Glomerular endothelial cell (primary cell): ENCODE results near the gene XYLT1. TPM values are rescaled to one million over a fixed set of nuclear protein-coding genes. Genes with fewer than 3 reads are reported as not detected.
"Not testable (repeated sequence)": the region's sequence is repeated elsewhere in the genome, so short reads cannot be mapped to it uniquely, and the experiment has no call there.

ENCODE experiments used
- DNase-seq: peaks from one replicate; pipeline ENCODE4 v3.0.0-alpha.2; 2011; ENCODE audit warnings: low read depth, low spot score; ENCODE audit errors: extremely low read depth
- total RNA-seq: library from RNA; depleted of rRNA; stranded (reverse); fragments of >200 nt; gene quantifications from 2 replicates; pipeline ENCODE4 v1.2.3, GENCODE V29; 2015

Gene XYLT1
- total RNA-seq, 1 donor from 2014 or later = 6.0 TPM

DNA sequence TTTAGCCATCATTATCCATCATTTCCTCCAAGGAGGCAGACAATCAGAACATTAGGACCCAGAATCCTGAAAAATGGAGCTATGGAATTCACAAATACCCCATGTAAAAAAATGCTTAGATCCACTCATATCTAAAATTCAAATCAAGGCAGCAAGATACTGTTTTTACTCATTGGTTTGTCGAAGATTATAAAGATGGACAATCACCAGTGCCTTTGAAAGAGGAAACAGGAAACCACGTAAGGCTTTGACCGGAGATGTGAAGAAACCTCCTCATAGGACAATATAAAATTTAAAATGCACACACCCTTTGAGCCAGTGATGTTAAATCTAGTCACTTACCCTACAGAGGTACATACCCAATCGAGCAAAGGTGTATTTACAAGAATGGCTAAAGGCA is 130.0 kb downstream of the XYLT1 start:
- DNase-seq = no peak

DNA sequence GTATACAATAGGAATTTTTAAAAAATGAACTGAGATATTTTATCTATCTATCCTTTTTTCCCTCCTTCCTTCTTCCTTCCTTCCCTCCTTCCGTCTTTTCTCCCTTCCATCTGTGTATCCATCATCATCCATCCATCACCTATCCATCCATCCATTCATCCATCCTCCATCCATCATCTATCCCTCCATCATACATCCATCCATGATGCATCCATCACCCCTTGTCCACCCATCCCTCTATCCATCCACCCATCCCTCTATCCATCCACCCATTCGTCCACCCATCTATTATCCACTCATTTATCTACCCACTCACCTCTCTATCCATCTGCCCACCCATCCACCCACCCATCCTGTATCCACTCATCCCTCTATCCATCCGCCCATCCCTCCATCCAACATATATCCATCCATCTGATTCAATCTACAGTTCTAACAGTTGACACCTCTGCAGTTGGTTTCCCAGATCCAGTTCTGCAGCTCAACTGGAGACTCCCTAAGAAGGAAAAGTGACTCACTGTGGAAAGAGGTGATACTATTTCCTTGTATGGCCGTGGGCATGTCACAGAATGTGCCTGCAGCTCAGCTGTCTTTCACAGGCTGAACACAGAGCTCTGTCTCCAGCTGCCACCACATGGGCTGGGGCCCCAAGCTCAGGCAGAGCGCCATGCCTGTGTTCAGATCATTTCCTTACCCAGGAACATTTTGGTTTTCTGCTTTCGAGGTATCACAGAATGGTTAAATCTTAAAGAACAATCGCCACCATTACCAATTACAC is 130.8 kb downstream of the XYLT1 start:
- no peak for DNase-seq

DNA sequence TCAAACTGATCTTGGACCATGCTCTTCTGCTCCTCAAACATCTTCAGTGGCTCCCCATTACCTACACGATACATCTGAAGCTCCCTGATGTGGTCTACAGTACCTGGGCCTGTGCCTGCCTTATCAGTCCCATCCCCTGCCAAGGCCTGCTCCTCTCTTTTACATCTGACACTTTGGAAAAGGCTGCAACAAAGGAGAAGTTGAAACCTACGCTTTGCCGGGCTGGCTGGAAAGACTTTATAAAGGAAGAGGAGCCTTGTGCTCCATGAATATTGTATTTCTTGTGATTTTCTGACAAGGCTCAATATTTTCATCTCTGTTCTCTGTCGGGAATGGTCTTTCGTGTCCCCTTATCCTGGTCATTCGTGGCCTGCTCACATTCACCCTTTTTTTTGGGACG is 132.5 kb downstream of the XYLT1 start:
- DNase-seq = no peak

DNA sequence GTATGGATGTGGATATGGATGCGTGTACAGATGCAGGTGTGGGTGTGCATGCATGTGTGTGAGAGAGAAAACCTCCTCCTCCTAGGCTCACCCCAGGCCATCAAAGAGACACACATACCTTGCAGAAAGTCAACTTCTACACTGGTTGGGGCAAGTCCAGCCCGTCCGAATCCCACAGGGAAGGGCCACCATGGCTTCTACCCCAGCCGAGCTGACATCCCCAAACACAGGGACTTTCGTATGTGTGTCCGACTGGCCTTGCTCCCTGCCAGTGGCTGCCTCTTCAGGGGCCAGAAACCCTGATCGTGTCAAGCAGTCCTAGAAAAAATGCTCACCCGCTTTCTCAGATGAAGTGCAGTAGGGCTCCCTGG is 134.2 kb downstream of the XYLT1 start:
- DNase-seq = no peak

DNA sequence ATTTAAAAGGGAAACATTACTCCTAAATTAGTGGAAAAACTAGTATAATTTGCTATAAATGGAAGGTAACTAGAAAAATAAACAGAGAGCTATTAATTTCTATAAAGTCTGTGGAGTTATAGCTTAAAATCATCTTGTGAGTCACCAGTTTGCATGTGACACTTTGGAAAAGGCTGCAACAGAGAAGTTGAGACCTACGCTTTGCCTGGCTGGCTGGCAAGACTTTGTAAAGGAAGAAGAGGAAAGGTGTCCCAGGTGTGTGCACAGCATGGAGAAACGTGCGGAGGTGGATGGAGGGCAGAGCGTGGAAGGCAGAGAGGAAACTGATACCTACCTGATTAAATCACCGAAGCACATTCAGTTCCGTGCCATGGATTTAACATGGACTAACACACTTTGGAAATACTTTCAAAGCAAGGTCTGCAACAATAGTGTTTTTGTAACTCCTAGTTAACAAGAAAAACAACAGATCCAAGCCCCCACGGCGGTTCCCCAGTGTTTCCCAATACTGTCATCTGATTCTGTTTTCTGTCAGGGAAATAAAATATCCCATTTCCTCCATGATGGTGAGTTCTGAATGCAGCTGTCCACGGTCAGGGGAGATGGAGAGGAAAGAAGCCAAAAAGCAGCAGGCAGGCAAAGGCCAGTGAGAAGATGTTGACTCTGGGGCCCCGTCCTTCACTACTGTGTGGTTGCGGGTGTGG is 134.8 kb downstream of the XYLT1 start:
- no peak for DNase-seq

DNA sequence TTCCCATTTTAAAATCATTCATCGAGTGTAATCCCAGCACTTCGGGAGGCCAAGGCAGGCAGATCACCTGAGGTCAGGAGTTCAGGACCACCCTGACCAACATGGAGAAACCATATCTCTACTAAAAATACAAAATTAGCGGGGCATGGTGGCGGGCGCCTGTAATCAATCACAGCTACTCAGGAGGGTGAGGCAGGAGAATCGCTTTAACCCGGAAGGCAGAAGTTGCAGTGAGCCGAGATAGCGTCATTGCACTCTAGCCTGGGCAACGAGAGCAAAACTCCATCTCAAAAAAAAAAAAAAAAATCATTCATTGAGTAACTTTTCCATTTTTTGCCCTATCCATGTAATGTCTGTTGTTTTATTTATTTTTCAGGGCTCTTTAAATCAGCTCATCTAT is 135.4 kb downstream of the XYLT1 start:
- not testable (repeated sequence) for DNase-seq

DNA sequence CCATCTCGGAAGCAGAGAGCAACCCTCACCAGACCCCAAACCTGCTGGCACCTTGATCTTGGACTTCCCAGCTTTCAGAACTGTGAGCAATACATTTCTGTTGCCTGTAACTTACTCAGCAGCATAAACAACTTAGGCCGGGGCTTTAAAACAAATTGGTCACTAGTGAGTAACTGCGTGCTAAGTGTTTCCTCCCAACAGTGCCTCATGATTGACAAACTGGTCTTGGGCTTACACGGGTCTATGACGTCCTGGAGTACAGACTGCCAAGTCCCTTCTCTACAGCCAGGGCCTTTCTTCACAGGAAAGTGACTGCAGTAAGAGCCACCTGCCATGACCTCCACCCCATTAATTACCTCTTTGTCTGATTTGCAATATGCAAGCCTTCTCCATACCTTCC is 136.7 kb downstream of the XYLT1 start:
- DNase-seq = no peak

GRCh38 chr16:17333229-17333628 is 137.5 kb downstream of the XYLT1 start:
- DNase-seq = no peak

DNA sequence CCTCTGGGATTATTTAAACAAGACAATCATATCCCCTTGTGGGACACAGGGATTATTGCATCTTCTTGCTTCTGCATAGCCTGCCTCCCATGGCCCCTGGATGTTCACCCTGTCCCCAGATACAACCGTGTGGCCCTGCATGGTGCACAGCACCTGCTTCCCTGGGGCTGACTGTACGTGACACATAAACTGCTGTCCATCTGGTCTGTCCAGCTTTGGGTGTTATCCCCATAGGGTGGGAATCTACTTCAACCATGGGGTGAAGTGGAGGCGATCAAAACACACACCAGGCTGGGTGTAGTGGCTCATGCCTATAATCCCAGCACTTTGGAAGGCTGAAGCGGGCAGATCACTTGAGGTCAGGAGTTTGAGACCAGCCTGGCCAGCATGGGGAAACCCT is 138.8 kb downstream of the XYLT1 start:
- DNase-seq = no peak

- DNase-seq = no peak
These were observed 139.6 kb downstream of the XYLT1 start for GRCh38 chr16:17331071-17331607.

GRCh38 chr16:17330044-17330443 is 140.7 kb downstream of the XYLT1 start:
- DNase-seq = no peak

- no peak for DNase-seq
These were observed 141.4 kb downstream of the XYLT1 start for GRCh38 chr16:17329391-17329790.

- DNase-seq = no peak
These were observed 141.8 kb downstream of the XYLT1 start for GRCh38 chr16:17328932-17329331.

DNA sequence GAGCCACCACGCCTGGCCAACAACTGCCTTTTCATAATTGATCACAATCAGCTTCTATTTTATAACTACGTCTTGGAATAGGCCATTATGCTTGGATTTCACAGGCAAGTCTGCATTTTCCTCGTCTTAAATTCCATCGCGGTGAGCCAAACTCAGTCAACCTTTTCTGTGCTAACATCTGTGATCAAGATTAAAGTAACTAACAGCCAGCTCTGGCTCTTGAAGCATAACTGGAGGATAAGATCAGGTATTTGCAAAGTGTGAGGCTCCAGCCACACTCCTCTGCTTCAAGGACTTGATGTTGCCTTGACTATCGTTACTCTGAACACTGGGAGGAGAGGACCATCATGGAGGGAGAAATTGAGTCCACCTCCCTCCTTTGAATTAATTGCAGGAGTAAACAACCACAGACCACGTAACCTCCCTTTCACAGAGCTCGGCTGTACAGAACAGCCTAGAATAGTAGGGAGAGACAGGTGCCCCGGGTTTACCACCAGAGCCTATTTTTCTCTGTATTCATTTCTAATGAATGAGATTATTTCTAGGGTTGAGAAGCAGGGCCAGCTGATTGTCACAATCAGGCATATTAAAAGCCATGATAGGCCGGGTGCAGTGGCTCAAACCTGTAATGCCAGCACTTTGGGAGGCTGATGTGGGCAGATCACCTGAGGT is 143.0 kb downstream of the XYLT1 start:
- no peak for DNase-seq

GRCh38 chr16:17325476-17326143 is 145.2 kb downstream of the XYLT1 start:
- DNase-seq = no peak

DNA sequence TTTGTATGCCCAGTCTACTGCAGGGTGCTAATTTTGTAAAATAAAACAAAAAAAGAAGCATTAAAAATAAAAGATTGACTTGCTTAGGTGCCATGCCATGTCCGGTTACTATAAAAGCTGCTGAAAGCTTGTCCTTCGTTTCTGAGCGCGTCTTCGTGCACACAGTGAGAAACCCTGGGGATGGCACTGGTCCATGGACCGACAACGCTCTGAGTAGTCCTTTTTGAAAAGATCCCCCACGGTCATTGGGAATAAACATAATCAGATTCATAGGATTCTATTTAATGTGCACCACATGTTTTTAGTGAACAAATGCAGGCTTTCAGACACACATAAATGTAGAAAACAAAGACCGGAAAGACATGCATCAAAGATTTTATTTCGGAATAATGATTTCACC is 146.3 kb downstream of the XYLT1 start:
- DNase-seq = no peak

GRCh38 chr16:17323171-17323570 is 147.6 kb downstream of the XYLT1 start:
- no peak for DNase-seq

DNA sequence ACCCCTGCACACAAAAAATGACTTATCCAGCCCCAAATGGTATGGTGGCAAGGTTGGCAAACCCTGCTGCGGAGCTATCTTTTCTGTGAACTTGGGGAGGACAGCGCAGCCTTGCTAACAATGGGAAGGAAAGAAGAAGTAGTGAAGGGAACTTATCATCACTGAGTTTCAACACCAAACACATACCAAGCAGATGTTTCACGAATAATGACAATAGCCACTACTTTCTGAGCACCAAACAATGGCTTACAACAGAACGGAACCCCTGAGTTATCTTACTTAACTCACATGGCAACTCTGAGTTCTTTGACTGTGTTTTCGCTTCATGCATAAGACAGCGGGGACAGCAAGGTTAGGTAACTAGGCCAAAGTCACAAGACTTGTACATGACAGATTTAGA is 148.9 kb downstream of the XYLT1 start:
- no peak for DNase-seq

DNA sequence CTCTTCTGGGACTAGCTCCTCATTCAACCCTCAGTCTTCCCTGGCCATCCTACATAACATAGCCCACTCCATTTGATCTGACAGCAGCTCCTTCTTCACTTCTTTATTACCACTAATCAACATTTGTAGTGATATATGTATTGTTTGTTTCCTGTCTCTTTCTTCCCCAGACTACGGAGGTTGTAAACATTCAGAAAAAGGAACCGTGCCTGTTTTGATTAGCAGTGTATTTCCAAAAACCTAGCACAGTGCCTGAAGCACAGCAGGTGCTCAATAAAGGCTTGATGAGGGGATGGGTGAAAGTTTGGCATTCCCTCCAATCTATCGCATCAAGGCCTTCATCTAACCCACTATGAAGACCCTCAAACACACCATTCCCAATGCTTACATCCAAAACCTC is 150.8 kb downstream of the XYLT1 start:
- DNase-seq = no peak

DNA sequence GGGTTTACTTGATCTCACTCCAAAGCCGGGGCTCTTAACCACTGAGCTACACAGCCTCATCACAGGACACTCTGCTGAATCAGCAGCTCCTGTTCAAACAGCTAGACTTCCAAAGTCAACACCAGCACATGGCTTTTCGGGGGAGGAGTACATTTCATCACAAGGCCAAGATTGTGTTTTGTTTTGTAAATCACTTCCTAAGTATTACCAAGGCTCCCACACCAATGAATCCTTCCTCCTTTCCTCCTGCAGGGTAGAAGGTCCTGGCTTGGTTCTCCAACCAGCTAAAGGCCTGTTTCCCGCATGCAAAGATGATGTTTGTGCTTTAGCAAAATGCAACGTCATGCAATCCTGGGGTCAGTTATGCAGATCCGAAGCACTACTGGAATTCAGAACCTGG is 152.5 kb downstream of the XYLT1 start:
- DNase-seq = no peak

GRCh38 chr16:17316005-17316404 is 154.8 kb downstream of the XYLT1 start:
- no peak for DNase-seq
